Measurements from ENCODE around the gene FAM229B.
"Not testable (repeated sequence)": the region's sequence is repeated elsewhere in the genome, so short reads cannot be mapped to it uniquely, and the experiment has no call there.

The FAM229B gene

DNA sequence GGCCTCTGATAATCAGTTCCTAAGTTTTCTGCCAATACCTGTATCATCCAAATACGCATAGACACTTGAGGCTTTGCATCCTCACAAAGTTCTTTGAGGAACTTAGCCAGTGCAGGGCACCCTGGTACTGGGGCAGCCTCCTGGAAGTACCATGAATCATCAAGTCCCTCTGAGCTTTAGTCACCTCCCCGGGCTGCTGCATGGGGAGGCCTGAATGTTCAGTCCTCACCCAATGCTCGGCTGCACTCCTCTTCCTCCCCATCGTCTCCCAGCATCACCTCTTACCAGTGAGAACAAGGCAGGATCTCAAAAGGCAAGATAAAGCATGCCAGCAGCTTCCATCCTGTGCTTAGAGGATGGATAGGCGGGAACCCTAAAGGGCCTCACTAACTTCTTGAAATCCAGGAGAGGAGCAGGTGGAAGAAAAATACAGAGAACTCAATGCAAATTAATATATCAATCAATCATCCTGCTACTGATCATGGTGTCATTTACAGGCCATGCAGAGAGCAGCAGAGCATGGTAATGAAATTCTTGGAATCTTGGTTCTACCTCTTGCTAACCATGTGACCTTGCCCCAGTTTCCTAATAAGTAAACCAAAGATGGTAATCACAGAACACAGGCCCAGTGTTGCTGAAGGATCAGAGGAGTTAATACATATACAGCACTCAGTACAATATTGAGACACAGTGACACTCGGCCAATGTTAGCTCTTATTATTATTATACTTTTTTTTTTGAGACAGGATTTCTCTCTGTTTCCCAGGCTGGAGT, 38.2 kb upstream of the FAM229B start:
- Histone ChIP-seq H3K4me3 (ENCODE audit: low read length) (no peak overlapping the region), H3K36me3 (ENCODE audit: insufficient read depth, low read length) (no peaks in the 10 kb centered on the region), H3K4me2 (ENCODE audit: low read length) (no peak overlapping the region), H3K27me3 (ENCODE audit: control insufficient read depth, insufficient read depth, low read length) (no peaks in the 10 kb centered on the region), H3K4me1 (ENCODE audit: control insufficient read depth, insufficient read depth, low read length) (peaks cover 13% of the 10 kb centered on the region), H3K9ac (ENCODE audit: low read depth, low read length) (no peak overlapping the region), H3K9me3 (replicated peaks; ENCODE audit: low read length) (no peaks in the 10 kb centered on the region)

DNA sequence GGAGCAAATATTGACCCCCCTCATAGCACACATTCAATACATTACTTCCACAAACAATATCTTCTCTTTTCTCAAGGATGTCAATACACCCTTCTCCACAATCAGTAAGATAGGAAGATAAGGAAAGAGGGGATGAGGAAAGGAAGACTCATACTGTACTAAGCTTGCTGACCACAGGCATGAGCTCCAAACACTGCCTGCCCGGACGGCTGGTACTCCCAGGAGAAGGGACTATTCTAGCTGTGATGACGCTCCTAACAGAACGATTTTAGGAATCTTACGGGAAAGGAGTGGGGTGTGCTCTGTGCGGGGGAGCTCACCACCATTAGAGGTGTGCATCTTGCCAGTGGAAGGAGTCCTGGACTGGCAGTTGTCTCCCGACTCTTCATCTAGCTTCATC, 37.4 kb upstream of the FAM229B start:
- no peaks in the 10 kb centered on the region for H3K27me3 ChIP-seq (ENCODE audit: control insufficient read depth, insufficient read depth, low read length)
- no peak overlapping the region for H3K4me2 ChIP-seq (ENCODE audit: low read length)
- H3K4me3 ChIP-seq (ENCODE audit: low read length) = no peak overlapping the region
- H3K36me3 ChIP-seq (ENCODE audit: insufficient read depth, low read length) = no peaks in the 10 kb centered on the region
- H3K4me1 ChIP-seq (ENCODE audit: control insufficient read depth, insufficient read depth, low read length) = peaks cover 6% of the 10 kb centered on the region
- no peaks in the 10 kb centered on the region for H3K9me3 ChIP-seq (replicated peaks; ENCODE audit: low read length)
- no peak overlapping the region for H3K9ac ChIP-seq (ENCODE audit: low read depth, low read length)

DNA sequence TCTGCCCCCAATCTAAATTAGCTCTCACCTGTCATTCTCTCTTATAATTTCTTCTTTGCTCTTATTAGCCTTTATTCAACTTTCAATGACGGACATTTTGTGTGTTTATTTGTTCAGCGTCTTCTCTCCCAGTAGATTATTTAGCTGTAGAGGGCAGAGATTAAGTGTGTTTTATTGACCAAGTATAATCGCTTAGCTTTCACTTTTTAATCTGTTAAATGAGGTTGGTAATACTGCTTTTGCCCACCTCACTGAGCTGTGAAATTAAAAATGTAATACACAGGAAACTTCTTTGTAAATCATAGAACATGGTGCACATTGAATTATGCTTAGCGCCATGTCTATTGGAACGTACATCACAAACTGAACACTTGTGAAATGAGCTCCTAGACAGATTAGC, 37.0 kb upstream of the FAM229B start:
- Histone ChIP-seq H3K4me3 (ENCODE audit: low read length) (no peak overlapping the region), H3K4me1 (ENCODE audit: control insufficient read depth, insufficient read depth, low read length) (peaks cover 2% of the 10 kb centered on the region), H3K9me3 (replicated peaks; ENCODE audit: low read length) (no peaks in the 10 kb centered on the region), H3K27me3 (ENCODE audit: control insufficient read depth, insufficient read depth, low read length) (no peaks in the 10 kb centered on the region), H3K36me3 (ENCODE audit: insufficient read depth, low read length) (no peaks in the 10 kb centered on the region), H3K4me2 (ENCODE audit: low read length) (no peak overlapping the region), H3K9ac (ENCODE audit: low read depth, low read length) (no peak overlapping the region)

DNA sequence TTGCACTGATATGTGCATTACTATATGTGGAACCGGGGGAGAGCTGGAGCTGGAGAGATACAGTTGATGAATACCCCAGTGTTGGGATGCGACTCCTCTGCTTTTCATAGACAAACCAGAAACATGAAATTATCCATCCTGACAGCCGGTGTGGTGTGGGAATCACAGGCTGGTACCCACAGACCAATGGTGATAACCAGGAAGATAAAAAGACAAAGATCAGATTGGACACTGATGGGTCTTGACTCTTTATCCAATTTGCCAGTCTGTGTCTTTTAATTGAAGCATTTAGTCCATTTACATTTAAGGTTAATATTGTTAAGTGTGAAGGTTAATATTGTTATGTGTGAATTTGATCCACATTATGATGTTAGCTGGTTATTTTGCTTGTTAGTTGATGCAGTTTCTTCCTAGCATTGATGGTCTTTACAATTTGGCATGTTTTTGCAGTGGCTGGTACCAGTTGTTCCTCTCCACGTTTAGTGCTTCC, 36.1 kb upstream of the FAM229B start:
- not testable (repeated sequence) for H3K9me3 ChIP-seq (replicated peaks; ENCODE audit: low read length); H3K4me1 ChIP-seq (ENCODE audit: control insufficient read depth, insufficient read depth, low read length); H3K27me3 ChIP-seq (ENCODE audit: control insufficient read depth, insufficient read depth, low read length); H3K4me3 ChIP-seq (ENCODE audit: low read length); H3K4me2 ChIP-seq (ENCODE audit: low read length); H3K36me3 ChIP-seq (ENCODE audit: insufficient read depth, low read length); H3K9ac ChIP-seq (ENCODE audit: low read depth, low read length)

DNA sequence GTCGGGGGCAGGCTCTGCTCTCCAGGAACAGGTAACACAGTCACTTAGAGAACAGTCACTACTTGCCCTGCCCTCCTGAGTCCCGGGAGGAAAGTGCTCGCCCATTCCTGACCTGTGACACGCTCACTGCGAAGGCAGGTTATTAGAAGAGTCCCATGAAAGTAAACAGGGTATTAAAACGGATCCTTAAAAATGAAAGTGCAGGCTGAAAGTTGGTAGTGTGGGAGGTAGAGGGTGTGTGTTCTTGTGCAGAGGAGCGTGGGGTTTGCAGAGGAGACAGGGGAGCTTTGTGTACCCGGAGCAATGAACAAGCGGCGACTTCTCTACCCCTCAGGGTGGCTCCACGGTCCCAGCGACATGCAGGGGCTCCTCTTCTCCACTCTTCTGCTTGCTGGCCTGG, 33.4 kb upstream of the FAM229B start, which contains the start of gene CCN6:
Gene CCN6, plus strand, starts transcription at position 104 of the 400 bp plus-strand sequence. Its CDS starts 254 bp downstream, at position 358.
- H3K27me3 ChIP-seq (ENCODE audit: control insufficient read depth, insufficient read depth, low read length) = peaks cover 6% of the 10 kb centered on the region
- no peak within 1 kb of the TSS for H3K4me3 ChIP-seq (ENCODE audit: low read length)
- H3K4me1 ChIP-seq (ENCODE audit: control insufficient read depth, insufficient read depth, low read length) = no peaks in the 10 kb centered on the region
- no peak within 1 kb of the TSS for H3K9ac ChIP-seq (ENCODE audit: low read depth, low read length)
- no peak within 1 kb of the TSS for H3K4me2 ChIP-seq (ENCODE audit: low read length)
- H3K36me3 ChIP-seq (ENCODE audit: insufficient read depth, low read length) = no peaks in the 10 kb centered on the region
- H3K9me3 ChIP-seq (replicated peaks; ENCODE audit: low read length) = no peaks in the 10 kb centered on the region

DNA sequence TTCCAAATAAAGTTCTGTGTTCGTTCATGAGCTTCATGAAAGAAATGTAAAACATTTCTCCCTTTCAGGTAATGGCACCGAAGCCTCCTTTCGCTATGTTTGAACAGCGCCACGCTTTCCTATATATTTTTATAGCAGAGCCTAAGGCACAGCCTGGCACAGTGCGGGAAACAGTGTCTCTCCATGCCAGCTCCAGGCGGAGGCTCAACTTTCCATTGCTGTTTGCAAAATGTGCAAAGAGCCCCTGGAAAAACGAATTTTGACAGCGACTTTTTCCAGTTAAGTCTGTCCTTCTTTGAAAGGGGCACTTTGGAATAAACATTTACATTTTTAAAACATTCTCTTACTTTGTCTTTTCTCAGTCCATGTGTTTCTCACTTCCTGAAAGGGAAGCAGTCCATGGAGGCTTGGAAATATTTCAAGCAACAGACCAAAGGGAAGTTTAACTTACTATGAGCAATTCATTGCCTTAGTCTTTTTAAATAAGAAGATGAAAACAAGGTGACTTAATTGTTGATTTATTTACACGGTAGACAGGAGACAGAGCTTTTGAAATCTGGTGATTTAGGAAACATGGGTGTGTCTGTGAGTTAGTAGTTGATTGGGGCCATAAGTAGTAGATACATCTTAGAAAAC, 32.7 kb upstream of the FAM229B start:
- Histone ChIP-seq H3K4me3 (ENCODE audit: low read length) (no peak overlapping the region), H3K36me3 (ENCODE audit: insufficient read depth, low read length) (no peaks in the 10 kb centered on the region), H3K9ac (ENCODE audit: low read depth, low read length) (no peak overlapping the region), H3K9me3 (replicated peaks; ENCODE audit: low read length) (no peaks in the 10 kb centered on the region), H3K27me3 (ENCODE audit: control insufficient read depth, insufficient read depth, low read length) (peaks cover 6% of the 10 kb centered on the region), H3K4me1 (ENCODE audit: control insufficient read depth, insufficient read depth, low read length) (no peaks in the 10 kb centered on the region), H3K4me2 (ENCODE audit: low read length) (no peak overlapping the region)

DNA sequence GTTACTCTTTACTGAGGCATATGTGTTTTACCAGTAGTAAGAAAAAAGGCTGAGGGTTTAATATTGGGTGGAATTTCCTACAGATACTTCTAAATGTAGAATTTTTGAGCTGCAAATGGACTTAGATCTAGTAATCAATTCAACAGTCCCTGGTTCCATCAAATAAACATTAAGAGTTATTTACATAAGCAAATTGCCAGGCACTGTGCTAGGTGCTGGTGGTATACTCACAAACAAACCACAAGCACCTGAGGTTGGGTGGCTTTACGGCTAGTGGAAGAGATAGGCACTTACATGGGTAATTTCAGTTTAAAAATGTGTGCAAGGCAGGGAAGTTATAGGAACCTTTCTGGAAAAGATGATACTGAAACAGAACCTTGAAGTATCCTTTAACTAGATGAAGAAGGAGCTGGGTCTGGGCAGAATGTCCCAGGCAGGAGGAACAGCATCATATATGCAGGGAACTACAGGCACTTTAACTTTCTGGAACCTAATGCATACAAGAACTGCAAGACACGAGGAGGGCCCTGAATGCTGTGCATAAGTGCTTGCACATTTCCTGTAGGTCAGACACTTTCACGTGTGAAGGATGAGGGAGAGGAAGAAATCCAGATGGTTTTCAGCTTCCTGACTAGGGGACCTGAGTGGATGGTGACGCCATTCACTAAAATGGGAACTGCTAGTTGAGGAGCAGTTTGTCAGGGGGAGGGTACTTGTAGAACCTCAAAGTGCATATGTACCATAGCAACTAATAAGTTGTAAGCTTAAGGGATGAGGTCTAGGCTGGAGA, 29.0 kb upstream of the FAM229B start:
- Histone ChIP-seq H3K27me3 (ENCODE audit: control insufficient read depth, insufficient read depth, low read length) (peaks cover 6% of the 10 kb centered on the region), H3K36me3 (ENCODE audit: insufficient read depth, low read length) (no peaks in the 10 kb centered on the region), H3K4me3 (ENCODE audit: low read length) (no peak overlapping the region), H3K4me1 (ENCODE audit: control insufficient read depth, insufficient read depth, low read length) (no peaks in the 10 kb centered on the region), H3K4me2 (ENCODE audit: low read length) (no peak overlapping the region), H3K9me3 (replicated peaks; ENCODE audit: low read length) (no peaks in the 10 kb centered on the region), H3K9ac (ENCODE audit: low read depth, low read length) (no peak overlapping the region)

DNA sequence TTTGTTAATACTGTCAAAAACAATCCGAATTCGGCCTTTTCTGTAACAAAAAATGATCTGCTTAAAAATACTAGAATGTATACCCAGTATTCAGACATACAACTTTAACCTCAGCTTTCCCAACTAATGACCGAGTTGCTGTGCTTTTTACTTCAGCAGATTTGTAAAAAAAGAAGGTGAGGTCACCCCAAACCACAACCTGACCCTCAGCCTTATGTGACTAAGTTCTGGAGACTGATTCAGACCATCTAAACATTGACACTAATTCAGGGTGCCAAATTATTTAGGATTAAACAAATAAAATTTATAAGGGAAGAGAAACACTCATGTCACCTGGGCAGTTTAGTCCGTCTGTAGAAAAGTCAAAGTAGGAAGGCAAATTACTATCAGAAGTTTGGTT, 25.8 kb upstream of the FAM229B start:
- Histone ChIP-seq H3K27me3 (ENCODE audit: control insufficient read depth, insufficient read depth, low read length) (peaks cover 6% of the 10 kb centered on the region), H3K9me3 (replicated peaks; ENCODE audit: low read length) (no peaks in the 10 kb centered on the region), H3K4me3 (ENCODE audit: low read length) (no peak overlapping the region)

DNA sequence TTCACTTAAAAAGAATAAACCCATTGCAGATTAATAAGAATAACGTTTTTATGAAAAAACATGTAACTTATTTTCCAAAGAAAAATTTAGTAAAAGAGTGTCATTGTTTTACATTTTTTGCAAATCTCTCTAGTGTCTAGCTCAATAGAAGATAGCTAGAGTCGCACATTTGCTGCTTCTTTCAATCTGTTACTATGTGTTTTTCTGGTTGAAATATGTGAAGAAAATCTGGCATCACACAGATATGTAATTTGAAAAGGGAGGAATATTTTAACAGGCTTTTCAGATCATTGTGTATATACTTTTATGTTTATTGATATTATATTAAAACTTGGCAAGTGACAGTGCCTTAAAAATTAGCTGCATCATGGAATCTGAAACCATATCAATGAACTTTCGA, 24.4 kb upstream of the FAM229B start:
- no peaks in the 10 kb centered on the region for H3K36me3 ChIP-seq (ENCODE audit: insufficient read depth, low read length)
- H3K9me3 ChIP-seq (replicated peaks; ENCODE audit: low read length) = no peaks in the 10 kb centered on the region
- H3K4me2 ChIP-seq (ENCODE audit: low read length) = no peak overlapping the region
- peaks cover 5% of the 10 kb centered on the region for H3K27me3 ChIP-seq (ENCODE audit: control insufficient read depth, insufficient read depth, low read length)
- no peak overlapping the region for H3K4me3 ChIP-seq (ENCODE audit: low read length)
- no peaks in the 10 kb centered on the region for H3K4me1 ChIP-seq (ENCODE audit: control insufficient read depth, insufficient read depth, low read length)
- no peak overlapping the region for H3K9ac ChIP-seq (ENCODE audit: low read depth, low read length)

More for the DNA sequence above, 25.8 kb upstream of the FAM229B start:
- no peaks in the 10 kb centered on the region for H3K4me1 ChIP-seq (ENCODE audit: control insufficient read depth, insufficient read depth, low read length)
- H3K36me3 ChIP-seq (ENCODE audit: insufficient read depth, low read length) = no peaks in the 10 kb centered on the region
- H3K4me2 ChIP-seq (ENCODE audit: low read length) = no peak overlapping the region
- H3K9ac ChIP-seq (ENCODE audit: low read depth, low read length) = no peak overlapping the region

DNA sequence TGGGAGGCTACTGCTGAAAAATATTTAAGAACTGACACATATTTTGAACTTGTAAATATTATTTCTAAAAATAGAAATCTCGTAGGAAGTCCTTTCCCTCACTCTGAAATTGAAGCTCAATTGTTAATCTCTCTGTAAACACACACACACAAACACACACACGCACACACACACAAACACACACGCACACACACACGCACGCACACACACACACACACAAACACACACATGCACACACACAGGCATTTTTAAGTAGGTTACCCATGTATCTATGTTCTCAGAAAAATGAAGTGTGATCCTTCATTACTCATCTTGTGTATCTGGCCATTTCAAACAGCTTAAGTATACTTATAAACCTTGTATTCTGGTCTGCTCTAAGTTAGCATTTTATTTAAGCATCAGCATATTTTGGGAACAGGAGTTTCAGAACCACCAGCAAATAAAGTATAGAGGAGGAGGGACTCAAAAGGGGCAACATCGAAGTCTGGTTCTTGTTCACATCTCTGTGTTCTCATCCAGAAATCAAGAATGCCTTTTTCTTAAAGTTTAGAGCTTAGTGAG, 21.9 kb upstream of the FAM229B start:
- no peak overlapping the region for H3K4me3 ChIP-seq (ENCODE audit: low read length)
- no peaks in the 10 kb centered on the region for H3K4me1 ChIP-seq (ENCODE audit: control insufficient read depth, insufficient read depth, low read length)
- no peaks in the 10 kb centered on the region for H3K36me3 ChIP-seq (ENCODE audit: insufficient read depth, low read length)
- no peak overlapping the region for H3K4me2 ChIP-seq (ENCODE audit: low read length)
- no peak overlapping the region for H3K9ac ChIP-seq (ENCODE audit: low read depth, low read length)
- H3K27me3 ChIP-seq (ENCODE audit: control insufficient read depth, insufficient read depth, low read length) = no peaks in the 10 kb centered on the region
- H3K9me3 ChIP-seq (replicated peaks; ENCODE audit: low read length) = no peaks in the 10 kb centered on the region

DNA sequence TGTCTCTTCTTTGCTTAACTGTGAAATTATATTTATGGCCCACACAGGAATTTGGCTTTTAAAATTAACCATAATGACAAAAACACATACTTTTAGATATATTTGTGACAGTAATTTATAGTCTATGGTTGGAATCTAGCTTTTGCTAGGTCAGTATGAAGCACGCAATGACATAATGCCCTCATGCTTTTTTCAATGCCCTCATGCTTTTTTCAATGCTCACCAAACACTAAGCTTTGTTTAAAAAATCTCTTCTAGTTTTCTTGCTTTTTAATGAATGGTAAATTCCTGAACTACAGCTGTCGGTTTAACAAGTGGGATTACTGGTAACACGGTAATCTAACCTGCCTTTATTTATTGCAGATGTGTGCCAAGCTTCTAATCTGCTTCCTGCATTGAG, 20.8 kb upstream of the FAM229B start:
- no peaks in the 10 kb centered on the region for H3K27me3 ChIP-seq (ENCODE audit: control insufficient read depth, insufficient read depth, low read length)
- H3K4me3 ChIP-seq (ENCODE audit: low read length) = no peak overlapping the region
- H3K36me3 ChIP-seq (ENCODE audit: insufficient read depth, low read length) = peaks cover under 1% of the 10 kb centered on the region
- no peaks in the 10 kb centered on the region for H3K4me1 ChIP-seq (ENCODE audit: control insufficient read depth, insufficient read depth, low read length)
- H3K4me2 ChIP-seq (ENCODE audit: low read length) = no peak overlapping the region
- H3K9me3 ChIP-seq (replicated peaks; ENCODE audit: low read length) = no peaks in the 10 kb centered on the region
- no peak overlapping the region for H3K9ac ChIP-seq (ENCODE audit: low read depth, low read length)
